SK-N-SH (cell line): ENCODE results near the gene LPP. TPM values are rescaled to one million over a fixed set of nuclear protein-coding genes. Genes with fewer than 3 reads are reported as not detected.

Source experiments
- CTCF ChIA-PET: fragments of 300-600, 350-600 bp; formaldehyde crosslinking; extraction: SDS; loops from one replicate; lab custom pipeline; 2021; lab: Yijun Ruan, JAX
- POLR2A ChIA-PET: fragments of 350-600 bp; sonication (Branson Sonifier 250); formaldehyde crosslinking; extraction: SDS; loops from one replicate; lab custom pipeline; 2020; ENCODE audit warnings: antibody characterized with exemption, inconsistent platforms; lab: Yijun Ruan, JAX
- DNase-seq: peaks from one replicate; pipeline ENCODE4 v3.0.0; 2012
- H2AFZ ChIP-seq: fragments of 200-600 bp; sonication (generic); 2 replicates; pipeline ENCODE4 v1.8.1; 2016; ENCODE audit warnings: antibody characterized with exemption, mild to moderate bottlenecking, low read depth
- H3F3A ChIP-seq: fragments of 200-600 bp; sonication (generic); replicated peaks from 2 replicates; pipeline ENCODE3; 2016; ENCODE audit warnings: antibody characterized with exemption, mild to moderate bottlenecking; ENCODE audit not compliant: insufficient read depth
- H3K27ac ChIP-seq, 2 experiments: fragments of 200-500 bp in 1 of 2; fragments of 200-600 bp in 1 of 2; sonication (Bioruptor generic) in 1 of 2; sonication (generic), shearing (Covaris generic) in 1 of 2; 2 replicates each; pipeline versions ENCODE4 v1.5.1 to v1.6.1; 2014 to 2016; ENCODE audit warnings: low read depth in 2 of 2, inconsistent platforms in 1 of 2, low read length in 1 of 2, mild to moderate bottlenecking in 1 of 2, mixed read lengths in 1 of 2
- H3K27me3 ChIP-seq: fragments of 200-600 bp; sonication (generic), shearing (Covaris generic); 2 replicates; pipeline ENCODE4 v1.6.1; 2016; ENCODE audit warnings: mixed run types; ENCODE audit not compliant: insufficient read depth
- H3K36me3 ChIP-seq, 2 experiments: fragments of 200-500 bp in 1 of 2; fragments of 200-600 bp in 1 of 2; sonication (Bioruptor generic) in 1 of 2; sonication (generic) in 1 of 2; replicated peaks in 1 of 2; 2 replicates each; pipeline versions ENCODE3 to v1.5.1; 2014 to 2016; ENCODE audit warnings: low read length in 1 of 2, mild to moderate bottlenecking in 1 of 2; ENCODE audit not compliant: insufficient read depth in 2 of 2, control insufficient read depth in 1 of 2
- H3K4me1 ChIP-seq, 2 experiments: fragments of 200-500 bp in 1 of 2; fragments of 200-600 bp in 1 of 2; sonication (Bioruptor generic) in 1 of 2; sonication (generic), shearing (Covaris generic) in 1 of 2; 2 replicates each; pipeline versions ENCODE4 v1.5.1 to v1.6.1; 2014 to 2016; ENCODE audit warnings: low read depth in 1 of 2, low read length in 1 of 2, mixed run types in 1 of 2; ENCODE audit not compliant: insufficient read depth in 2 of 2, control insufficient read depth in 1 of 2
- H3K4me2 ChIP-seq: fragments of 200-600 bp; sonication (generic), shearing (Covaris generic); 2 replicates; pipeline ENCODE4 v1.6.1; 2017; ENCODE audit warnings: mixed run types
- H3K4me3 ChIP-seq, 2 experiments: fragments of 200-500 bp in 1 of 2; fragments of 200-600 bp in 1 of 2; sonication (Bioruptor generic) in 1 of 2; sonication (generic), shearing (Covaris generic) in 1 of 2; 2 replicates each; pipeline versions ENCODE4 v1.5.1 to v1.8.1; 2014 to 2016; ENCODE audit warnings: low read depth in 2 of 2, inconsistent platforms in 1 of 2, low read length in 1 of 2, mild to moderate bottlenecking in 1 of 2, mixed read lengths in 1 of 2, moderate library complexity in 1 of 2
- H3K79me2 ChIP-seq: fragments of 200-600 bp; sonication (generic); 2 replicates; pipeline ENCODE4 v1.8.1; 2017; ENCODE audit warnings: mild to moderate bottlenecking; ENCODE audit not compliant: insufficient read depth
- H3K9ac ChIP-seq: fragments of 200-600 bp; sonication (generic); 2 replicates; pipeline ENCODE4 v1.6.1; 2017; ENCODE audit warnings: mixed run types
- H3K9me2 ChIP-seq: fragments of 200-600 bp; sonication (generic); 2 replicates; pipeline ENCODE4 v1.6.1; 2017; ENCODE audit warnings: mixed run types
- H3K9me3 ChIP-seq: fragments of 200-600 bp; sonication (generic); 2 replicates; pipeline ENCODE4 v1.6.1; 2017; ENCODE audit warnings: mixed run types, mild to moderate bottlenecking, moderate library complexity
- H4K20me1 ChIP-seq: fragments of 200-600 bp; sonication (generic); 2 replicates; pipeline ENCODE4 v1.6.1; 2017; ENCODE audit warnings: mild to moderate bottlenecking, mixed run types; ENCODE audit not compliant: insufficient read depth
- CHD2 ChIP-seq: fragments of 150-350 bp; IDR thresholded peaks from 2 replicates; pipeline ENCODE4 v1.6.1; 2018; ENCODE audit warnings: low read length; ENCODE audit not compliant: partially characterized antibody
- ELF1 ChIP-seq: IDR thresholded peaks from 2 replicates; pipeline ENCODE4 v1.4.0; 2012
- EP300 ChIP-seq, 2 experiments: IDR thresholded peaks; 2 replicates each; pipeline versions ENCODE4 v1.4.0 to v1.6.1; 2012; ENCODE audit warnings: borderline replicate concordance in 1 of 2, low read depth in 1 of 2, low read length in 1 of 2
- EZH2phosphoT487 ChIP-seq: fragments of 200-600 bp; sonication (generic); IDR thresholded peaks from 2 replicates; pipeline ENCODE4 v1.6.1; 2017; ENCODE audit warnings: low read depth, mixed run types, mild to moderate bottlenecking, antibody characterized with exemption, moderate library complexity, borderline replicate concordance
- FOSL2 ChIP-seq: IDR thresholded peaks from 2 replicates; pipeline ENCODE4 v1.4.0; 2012; ENCODE audit warnings: low read depth, mild to moderate bottlenecking, moderate library complexity, borderline replicate concordance
- FOXJ3 ChIP-seq: sonication (generic); formaldehyde crosslinking; IDR thresholded peaks from 2 replicates; pipeline ENCODE4 v1.5.1; 2020; ENCODE audit warnings: mild to moderate bottlenecking, missing genetic modification reagents
- FOXM1 ChIP-seq: IDR thresholded peaks from 2 replicates; pipeline ENCODE4 v1.4.0; 2012; ENCODE audit warnings: low read depth, mild to moderate bottlenecking
- GABPA ChIP-seq: IDR thresholded peaks from 2 replicates; pipeline ENCODE4 v1.4.0; 2012; ENCODE audit warnings: low read depth, mild to moderate bottlenecking
- IRF3 ChIP-seq: fragments of 150-350 bp; IDR thresholded peaks from 2 replicates; pipeline ENCODE4 v1.6.1; 2016; ENCODE audit warnings: mild to moderate bottlenecking, low read depth, low read length
- JUND ChIP-seq: IDR thresholded peaks from 2 replicates; pipeline ENCODE4 v1.4.0; 2012
- MEF2A ChIP-seq: IDR thresholded peaks from 2 replicates; pipeline ENCODE4 v1.4.0; 2012; ENCODE audit warnings: low read depth, borderline replicate concordance
- NFIC ChIP-seq: IDR thresholded peaks from 2 replicates; pipeline ENCODE4 v1.4.0; 2012; ENCODE audit warnings: borderline replicate concordance
- NRF1 ChIP-seq: IDR thresholded peaks from 2 replicates; pipeline ENCODE4 v1.6.1; 2012; ENCODE audit warnings: low read depth, mild to moderate bottlenecking, low read length
- POLR2AphosphoS5 ChIP-seq: IDR thresholded peaks from 2 replicates; pipeline ENCODE4 v1.6.1; 2012; ENCODE audit warnings: low read depth, low read length
- RAD21 ChIP-seq: IDR thresholded peaks from 2 replicates; pipeline ENCODE4 v1.6.1; 2012; ENCODE audit warnings: mild to moderate bottlenecking, low read length
- RCOR1 ChIP-seq: fragments of 150-350 bp; IDR thresholded peaks from 2 replicates; pipeline ENCODE4 v1.6.1; 2017; ENCODE audit warnings: antibody characterized with exemption, low read length
- RFX5 ChIP-seq: IDR thresholded peaks from 2 replicates; pipeline ENCODE4 v1.6.1; 2012; ENCODE audit warnings: mild to moderate bottlenecking, improper control_type of control experiment, low read length
- RXRA ChIP-seq: IDR thresholded peaks from 2 replicates; pipeline ENCODE4 v1.4.0; 2012; ENCODE audit warnings: low read depth, mild to moderate bottlenecking, borderline replicate concordance
- SIN3A ChIP-seq: IDR thresholded peaks from 2 replicates; pipeline ENCODE4 v1.6.1; 2012; ENCODE audit warnings: low read depth, mild to moderate bottlenecking, low read length, moderate library complexity, borderline replicate concordance
- SMC3 ChIP-seq: IDR thresholded peaks from 2 replicates; pipeline ENCODE4 v1.6.1; 2012; ENCODE audit warnings: low read depth, low read length, improper control_type of control experiment
- TCF12 ChIP-seq: IDR thresholded peaks from 2 replicates; pipeline ENCODE4 v1.4.0; 2012
- TEAD4 ChIP-seq: IDR thresholded peaks from 2 replicates; pipeline ENCODE4 v1.4.0; 2012; ENCODE audit warnings: mild to moderate bottlenecking, borderline replicate concordance; ENCODE audit not compliant: insufficient read depth
- YY1 ChIP-seq: IDR thresholded peaks from 2 replicates; pipeline ENCODE4 v1.4.0; 2012; ENCODE audit warnings: low read depth, mild to moderate bottlenecking
- ZBTB33 ChIP-seq: IDR thresholded peaks from 2 replicates; pipeline ENCODE4 v1.4.0; 2012; ENCODE audit warnings: low read depth, borderline replicate concordance
- WGBS: methylation state at CpG from one replicate; pipeline ENCODE4 v1.1.6; 2017; ENCODE audit warnings: low lambda C conversion rate; 5-methylcytosine and 5-hydroxymethylcytosine counted together
- polyA plus RNA-seq, 3 experiments: library from polyadenylated mRNA; depleted of rRNA; stranded (reverse); fragments of >200 nt; gene quantifications; 2 replicates each; pipeline ENCODE4 v1.2.3, GENCODE V29; 2012
- TF ChIP-seq, protein P1 (sequence below): IDR thresholded peaks from 2 replicates; pipeline ENCODE4 v1.6.1; 2012; ENCODE audit warnings: mild to moderate bottlenecking, low read depth, low read length, moderate library complexity
- TF ChIP-seq, protein P2 (sequence below): IDR thresholded peaks from 2 replicates; pipeline ENCODE4 v1.4.0; 2012; ENCODE audit warnings: low read depth, borderline replicate concordance

LPP gene
- polyA plus RNA-seq, 1 of the 3 experiments (the other 2 are of a cell fraction), result 6.6 TPM

DNA sequence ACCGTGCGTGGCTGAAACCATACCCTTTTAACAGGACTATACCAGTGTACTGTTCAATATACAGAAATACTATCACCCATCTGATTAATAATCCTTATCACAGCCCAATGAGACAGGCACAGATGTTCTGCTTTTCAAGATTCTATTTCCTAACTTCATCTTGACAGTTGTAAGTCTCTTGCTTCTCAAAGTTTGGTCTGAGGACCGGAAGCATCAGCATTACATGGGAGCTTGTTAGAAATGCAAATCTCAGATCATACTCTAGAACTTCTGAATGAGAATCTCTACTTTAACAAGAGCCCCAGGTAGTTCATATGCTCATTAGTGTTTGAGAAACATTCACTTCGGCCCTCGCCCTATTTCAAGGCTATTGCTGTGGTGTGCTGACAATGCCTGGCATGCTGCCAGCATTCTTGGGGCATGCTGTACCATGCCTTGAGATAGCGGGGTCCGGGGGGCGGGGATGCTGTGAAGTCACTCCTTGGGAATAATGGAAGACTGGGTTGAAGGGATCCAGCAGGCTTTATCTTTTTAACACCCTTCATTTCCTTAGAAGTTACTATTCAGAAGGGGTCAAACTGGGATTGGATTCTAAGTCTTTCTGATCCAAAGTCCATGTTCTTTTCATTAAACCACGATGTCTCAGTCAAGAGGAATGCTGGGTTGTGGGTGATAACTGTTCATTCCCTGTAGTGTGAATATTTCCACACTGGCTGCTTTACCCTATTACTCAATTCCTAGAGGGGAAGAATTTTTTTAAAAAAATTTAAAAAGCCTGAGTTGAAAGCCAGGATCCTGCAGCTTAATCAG lies 194.7 kb downstream of the LPP start:
- H3K4me3 ChIP-seq, result no peak overlapping the region; a peak in 1 of 4 replicates
- H3F3A ChIP-seq, result peaks cover 30% of the 10 kb centered on the region
- no peaks in the 10 kb centered on the region for H3K27me3 ChIP-seq
- peak overlapping the region; percentile 31; the same call in 1 of the 2 replicates for H3K9ac ChIP-seq
- DNase-seq, result no peak
- H3K4me1 ChIP-seq, result peaks cover 0 to 33% of the 10 kb centered on the region in 2 experiments; a peak in 3 of 4 replicates
- ChIA-PET CTCF (no interaction called here), POLR2A (no interaction called here)
- 42% methylated on average over 6 of the region's 9 CpGs for WGBS
- H2AFZ ChIP-seq, result no peak overlapping the region
- peaks cover 86% of the 10 kb centered on the region for H3K79me2 ChIP-seq
- peak overlapping the region; percentile 68 for H3K4me2 ChIP-seq
- H3K36me3 ChIP-seq, result peaks cover 0 to 5% of the 10 kb centered on the region in 2 experiments
- no peaks in the 10 kb centered on the region for H3K9me3 ChIP-seq
- H4K20me1 ChIP-seq, result peaks cover 5% of the 10 kb centered on the region; the same call in 1 of the 2 replicates
- no peaks in the 10 kb centered on the region for H3K9me2 ChIP-seq
- peak overlapping the region; percentile 64 to 83; a peak in 3 of 4 replicates for H3K27ac ChIP-seq
- TF ChIP-seq, protein P1, sequence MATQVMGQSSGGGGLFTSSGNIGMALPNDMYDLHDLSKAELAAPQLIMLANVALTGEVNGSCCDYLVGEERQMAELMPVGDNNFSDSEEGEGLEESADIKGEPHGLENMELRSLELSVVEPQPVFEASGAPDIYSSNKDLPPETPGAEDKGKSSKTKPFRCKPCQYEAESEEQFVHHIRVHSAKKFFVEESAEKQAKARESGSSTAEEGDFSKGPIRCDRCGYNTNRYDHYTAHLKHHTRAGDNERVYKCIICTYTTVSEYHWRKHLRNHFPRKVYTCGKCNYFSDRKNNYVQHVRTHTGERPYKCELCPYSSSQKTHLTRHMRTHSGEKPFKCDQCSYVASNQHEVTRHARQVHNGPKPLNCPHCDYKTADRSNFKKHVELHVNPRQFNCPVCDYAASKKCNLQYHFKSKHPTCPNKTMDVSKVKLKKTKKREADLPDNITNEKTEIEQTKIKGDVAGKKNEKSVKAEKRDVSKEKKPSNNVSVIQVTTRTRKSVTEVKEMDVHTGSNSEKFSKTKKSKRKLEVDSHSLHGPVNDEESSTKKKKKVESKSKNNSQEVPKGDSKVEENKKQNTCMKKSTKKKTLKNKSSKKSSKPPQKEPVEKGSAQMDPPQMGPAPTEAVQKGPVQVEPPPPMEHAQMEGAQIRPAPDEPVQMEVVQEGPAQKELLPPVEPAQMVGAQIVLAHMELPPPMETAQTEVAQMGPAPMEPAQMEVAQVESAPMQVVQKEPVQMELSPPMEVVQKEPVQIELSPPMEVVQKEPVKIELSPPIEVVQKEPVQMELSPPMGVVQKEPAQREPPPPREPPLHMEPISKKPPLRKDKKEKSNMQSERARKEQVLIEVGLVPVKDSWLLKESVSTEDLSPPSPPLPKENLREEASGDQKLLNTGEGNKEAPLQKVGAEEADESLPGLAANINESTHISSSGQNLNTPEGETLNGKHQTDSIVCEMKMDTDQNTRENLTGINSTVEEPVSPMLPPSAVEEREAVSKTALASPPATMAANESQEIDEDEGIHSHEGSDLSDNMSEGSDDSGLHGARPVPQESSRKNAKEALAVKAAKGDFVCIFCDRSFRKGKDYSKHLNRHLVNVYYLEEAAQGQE, result no peak
- TF ChIP-seq RCOR1 (no peak), NFIC (peak; percentile 97), POLR2AphosphoS5 (no peak; the same call in 1 of the 2 replicates), TCF12 (peak; percentile 90), FOSL2 (peak; percentile 61; the same call in 1 of the 2 replicates), RAD21 (no peak), FOXJ3 (CRISPR knock-in tag) (no peak), EP300 (IDR thresholded peaks at IDR 0.05; ENCODE audit: borderline replicate concordance in 1 of 2, low read depth in 1 of 2, low read length in 1 of 2) (peak in 1 of 2 experiments; percentile 66; a peak in 1 of 4 replicates), CHD2 (no peak), ELF1 (no peak), ZBTB33 (no peak), YY1 (peak; percentile 31; the same call in 1 of the 2 replicates), TEAD4 (0 out of 2 replicates have a peak, but pooled peaks have one; percentile 30), RXRA (peak; percentile 11; the same call in 1 of the 2 replicates), SMC3 (no peak), RFX5 (no peak), JUND (peak; percentile 77), FOXM1 (no peak), GABPA (no peak), IRF3 (no peak), EZH2phosphoT487 (no peak), NRF1 (no peak), SIN3A (no peak), MEF2A (no peak)
- TF ChIP-seq, protein P2, sequence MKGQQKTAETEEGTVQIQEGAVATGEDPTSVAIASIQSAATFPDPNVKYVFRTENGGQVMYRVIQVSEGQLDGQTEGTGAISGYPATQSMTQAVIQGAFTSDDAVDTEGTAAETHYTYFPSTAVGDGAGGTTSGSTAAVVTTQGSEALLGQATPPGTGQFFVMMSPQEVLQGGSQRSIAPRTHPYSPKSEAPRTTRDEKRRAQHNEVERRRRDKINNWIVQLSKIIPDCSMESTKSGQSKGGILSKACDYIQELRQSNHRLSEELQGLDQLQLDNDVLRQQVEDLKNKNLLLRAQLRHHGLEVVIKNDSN, result no peak
